Sigmoid colon (tissue), 4 donors: ENCODE measurements around the gene RALGAPB.

Experiments used
- EP300 ChIP-seq, 4 donors: sonication (generic); formaldehyde crosslinking; IDR thresholded peaks; one replicate each; pipeline ENCODE4 v1.6.1; 2017; ENCODE audit warnings: antibody characterized with exemption in 4 of 4
- POLR2A ChIP-seq, 2 donors: fragments of 450-650 bp; IDR thresholded peaks; one replicate each; pipeline ENCODE4 v1.6.1; 2016; ENCODE audit warnings: antibody characterized with exemption in 2 of 2, mild to moderate bottlenecking in 2 of 2, moderate library complexity in 2 of 2
- POLR2AphosphoS5 ChIP-seq, 4 donors: sonication (generic); formaldehyde crosslinking; IDR thresholded peaks; one replicate each; pipeline ENCODE4 v1.6.1; 2017; ENCODE audit warnings: antibody characterized with exemption in 4 of 4
- TF ChIP-seq, protein P1 (sequence below), 4 experiments: fragments of 450-650 bp in 3 of 4; fragments of 200-600 bp in 1 of 4; IDR thresholded peaks; one replicate each; pipeline ENCODE4 v1.5.1; 2016 to 2019; ENCODE audit warnings: antibody characterized with exemption in 4 of 4, mild to moderate bottlenecking in 3 of 4, moderate library complexity in 2 of 4

DNA sequence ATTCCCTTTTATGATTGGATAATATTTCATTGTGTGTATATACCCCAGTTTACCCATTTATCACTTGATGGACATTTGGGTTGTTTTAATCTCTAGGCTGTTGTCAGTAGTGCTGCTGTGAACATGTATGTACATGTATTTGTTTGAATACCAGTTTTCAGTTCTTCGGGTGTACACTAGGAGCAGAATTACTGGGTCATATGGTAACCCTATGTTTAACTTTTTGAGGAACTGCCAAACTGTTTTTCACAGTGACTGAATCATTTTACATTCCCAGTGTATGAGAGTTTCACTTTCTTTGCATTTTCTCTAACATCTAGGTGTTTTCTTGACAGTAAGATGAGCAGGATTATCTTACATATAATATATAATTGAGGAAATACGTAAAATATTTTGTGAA lies 63.7 kb downstream of the RALGAPB start:
- TF ChIP-seq, protein P1, sequence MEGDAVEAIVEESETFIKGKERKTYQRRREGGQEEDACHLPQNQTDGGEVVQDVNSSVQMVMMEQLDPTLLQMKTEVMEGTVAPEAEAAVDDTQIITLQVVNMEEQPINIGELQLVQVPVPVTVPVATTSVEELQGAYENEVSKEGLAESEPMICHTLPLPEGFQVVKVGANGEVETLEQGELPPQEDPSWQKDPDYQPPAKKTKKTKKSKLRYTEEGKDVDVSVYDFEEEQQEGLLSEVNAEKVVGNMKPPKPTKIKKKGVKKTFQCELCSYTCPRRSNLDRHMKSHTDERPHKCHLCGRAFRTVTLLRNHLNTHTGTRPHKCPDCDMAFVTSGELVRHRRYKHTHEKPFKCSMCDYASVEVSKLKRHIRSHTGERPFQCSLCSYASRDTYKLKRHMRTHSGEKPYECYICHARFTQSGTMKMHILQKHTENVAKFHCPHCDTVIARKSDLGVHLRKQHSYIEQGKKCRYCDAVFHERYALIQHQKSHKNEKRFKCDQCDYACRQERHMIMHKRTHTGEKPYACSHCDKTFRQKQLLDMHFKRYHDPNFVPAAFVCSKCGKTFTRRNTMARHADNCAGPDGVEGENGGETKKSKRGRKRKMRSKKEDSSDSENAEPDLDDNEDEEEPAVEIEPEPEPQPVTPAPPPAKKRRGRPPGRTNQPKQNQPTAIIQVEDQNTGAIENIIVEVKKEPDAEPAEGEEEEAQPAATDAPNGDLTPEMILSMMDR (IDR thresholded peaks at IDR 0.05): no peak
- TF ChIP-seq POLR2A (IDR thresholded peaks at IDR 0.05): no peak
- TF ChIP-seq EP300 (IDR thresholded peaks at IDR 0.05): no peak
- TF ChIP-seq POLR2AphosphoS5 (IDR thresholded peaks at IDR 0.05): no peak
